Fibroblast of lung (primary cell): ENCODE data around the gene FCHO2. TPM values are rescaled to one million over a fixed set of nuclear protein-coding genes. Genes with fewer than 3 reads are reported as not detected.

Source experiments
- DNase-seq, 2 donors: peaks; one replicate each; pipeline versions ENCODE4 v3.0.0 to v3.0.0-alpha.2; 2010; ENCODE audit warnings: low read depth in 2 of 2
- H2AFZ ChIP-seq: 2 replicates; pipeline ENCODE4 v1.5.1; 2012; ENCODE audit warnings: low read length, control low read depth, inconsistent platforms
- H3K27ac ChIP-seq: 2 replicates; pipeline ENCODE4 v1.5.1; 2011; ENCODE audit warnings: low read length, control low read depth; ENCODE audit not compliant: insufficient read depth
- H3K27me3 ChIP-seq: 2 replicates; pipeline ENCODE4 v1.5.1; 2011; ENCODE audit warnings: mild to moderate bottlenecking, low read length; ENCODE audit not compliant: control insufficient read depth, insufficient read depth
- H3K36me3 ChIP-seq: 2 replicates; pipeline ENCODE4 v1.5.1; 2011; ENCODE audit warnings: low read length; ENCODE audit not compliant: control insufficient read depth, insufficient read depth
- H3K4me1 ChIP-seq: 2 replicates; pipeline ENCODE4 v1.5.1; 2011; ENCODE audit warnings: low read length; ENCODE audit not compliant: control insufficient read depth, insufficient read depth; ENCODE audit errors: extremely low read depth
- H3K4me2 ChIP-seq: 2 replicates; pipeline ENCODE4 v1.5.1; 2011; ENCODE audit warnings: low read length, control low read depth; ENCODE audit not compliant: insufficient read depth; ENCODE audit errors: extremely low read depth
- H3K4me3 ChIP-seq, 4 experiments: fragments of 200-600 bp in 1 of 4; sonication (generic) in 1 of 4; replicated peaks in 1 of 4; 2 replicates each; pipeline ENCODE4 v1.5.1; 2011 to 2016; ENCODE audit warnings: low read length in 4 of 4, low read depth in 3 of 4, mild to moderate bottlenecking in 3 of 4, control low read depth in 2 of 4, inconsistent platforms in 1 of 4, mixed read lengths in 1 of 4; ENCODE audit not compliant: insufficient read depth in 1 of 4; ENCODE audit errors: control extremely low read depth in 1 of 4
- H3K79me2 ChIP-seq: 2 replicates; pipeline ENCODE4 v1.5.1; 2012; ENCODE audit warnings: mild to moderate bottlenecking, low read length, inconsistent platforms; ENCODE audit not compliant: control insufficient read depth, insufficient read depth
- H3K9ac ChIP-seq: 2 replicates; pipeline ENCODE4 v1.5.1; 2011; ENCODE audit warnings: mild to moderate bottlenecking, low read length, control low read depth; ENCODE audit not compliant: insufficient read depth
- H3K9me3 ChIP-seq: 2 replicates; pipeline ENCODE4 v1.5.1; 2012; ENCODE audit warnings: low read depth, low read length; ENCODE audit not compliant: control insufficient read depth, insufficient read depth
- H4K20me1 ChIP-seq: 2 replicates; pipeline ENCODE4 v1.5.1; 2011; ENCODE audit warnings: low read length; ENCODE audit not compliant: control insufficient read depth, insufficient read depth; ENCODE audit errors: extremely low read depth
- EZH2 ChIP-seq: IDR thresholded peaks from 2 replicates; pipeline ENCODE4 v1.5.1; 2012; ENCODE audit warnings: low read length, control low read depth, mild to moderate bottlenecking; ENCODE audit errors: missing control alignments
- polyA plus RNA-seq, 2 donors: library from polyadenylated mRNA; depleted of rRNA in 1 of 2; stranded (reverse) in 1 of 2; unstranded in 1 of 2; fragments of >200 nt; gene quantifications; 2 replicates each; pipeline ENCODE4 v1.2.1, GENCODE V29; 2011 to 2012; ENCODE audit warnings: missing spikeins in 1 of 2
- total RNA-seq: library from RNA; depleted of rRNA; stranded (reverse); fragments of >200 nt; gene quantifications from 2 replicates; pipeline ENCODE4 v1.2.1, GENCODE V29; 2014
- TF ChIP-seq, protein P1 (sequence below), 2 donors: IDR thresholded peaks in 1 of 2; conservative IDR thresholded peaks in 1 of 2; 1 replicate in 1 of 2; 2 replicates in 1 of 2; pipeline ENCODE4 v1.5.1; 2011 to 2012; ENCODE audit warnings: low read length in 2 of 2, control low read depth in 1 of 2, inconsistent platforms in 1 of 2, low read depth in 1 of 2, mild to moderate bottlenecking in 1 of 2

Gene FCHO2
- total and polyA plus RNA-seq, 2 donors (not counting 1 experiment from before 2014, with no cell fraction given) = 11.3 to 19.2 TPM

DNA sequence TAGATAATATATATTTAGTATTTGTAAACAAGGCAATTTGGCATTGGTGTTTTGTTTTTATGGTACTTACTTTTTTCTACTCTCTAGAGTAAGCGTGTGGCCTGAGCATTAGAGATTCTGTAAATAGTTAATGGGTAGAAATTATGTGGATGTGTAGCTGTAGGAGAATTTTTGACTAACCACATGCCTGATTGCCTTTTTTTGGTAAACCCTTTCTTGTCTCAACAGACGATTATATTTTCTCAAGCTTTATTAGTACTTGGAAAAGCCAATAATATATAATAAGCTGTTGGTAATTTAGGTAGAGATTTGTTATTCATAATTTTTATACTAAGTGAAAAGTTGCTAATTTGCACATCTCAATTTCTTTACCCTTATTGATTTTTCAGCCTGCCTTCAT lies 76.8 kb downstream of the FCHO2 start:
- no peak overlapping the region for H2AFZ ChIP-seq
- H4K20me1 ChIP-seq = no peaks in the 10 kb centered on the region
- H3K36me3 ChIP-seq = no peaks in the 10 kb centered on the region
- peak in 1 of 2 donors; percentile 16 for DNase-seq
- H3K9me3 ChIP-seq = no peaks in the 10 kb centered on the region
- H3K4me1 ChIP-seq = peaks cover 15% of the 10 kb centered on the region
- no peak overlapping the region for H3K4me3 ChIP-seq
- no peak overlapping the region for H3K27ac ChIP-seq
- no peak overlapping the region for H3K4me2 ChIP-seq
- no peaks in the 10 kb centered on the region for H3K27me3 ChIP-seq
- H3K79me2 ChIP-seq = no peaks in the 10 kb centered on the region
- TF ChIP-seq EZH2 = no peak
- TF ChIP-seq, protein P1, sequence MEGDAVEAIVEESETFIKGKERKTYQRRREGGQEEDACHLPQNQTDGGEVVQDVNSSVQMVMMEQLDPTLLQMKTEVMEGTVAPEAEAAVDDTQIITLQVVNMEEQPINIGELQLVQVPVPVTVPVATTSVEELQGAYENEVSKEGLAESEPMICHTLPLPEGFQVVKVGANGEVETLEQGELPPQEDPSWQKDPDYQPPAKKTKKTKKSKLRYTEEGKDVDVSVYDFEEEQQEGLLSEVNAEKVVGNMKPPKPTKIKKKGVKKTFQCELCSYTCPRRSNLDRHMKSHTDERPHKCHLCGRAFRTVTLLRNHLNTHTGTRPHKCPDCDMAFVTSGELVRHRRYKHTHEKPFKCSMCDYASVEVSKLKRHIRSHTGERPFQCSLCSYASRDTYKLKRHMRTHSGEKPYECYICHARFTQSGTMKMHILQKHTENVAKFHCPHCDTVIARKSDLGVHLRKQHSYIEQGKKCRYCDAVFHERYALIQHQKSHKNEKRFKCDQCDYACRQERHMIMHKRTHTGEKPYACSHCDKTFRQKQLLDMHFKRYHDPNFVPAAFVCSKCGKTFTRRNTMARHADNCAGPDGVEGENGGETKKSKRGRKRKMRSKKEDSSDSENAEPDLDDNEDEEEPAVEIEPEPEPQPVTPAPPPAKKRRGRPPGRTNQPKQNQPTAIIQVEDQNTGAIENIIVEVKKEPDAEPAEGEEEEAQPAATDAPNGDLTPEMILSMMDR (conservative IDR thresholded peaks at IDR 0.05 in 1 of 2, IDR thresholded peaks at IDR 0.05 in 1 of 2; ENCODE audit: low read depth in 1 of 2, low read length in 2 of 2) = no peak
- H3K9ac ChIP-seq = no peak overlapping the region

GRCh38 chr5:73037545-73037944 lies 81.7 kb downstream of the FCHO2 start:
- Histone ChIP-seq H4K20me1 (no peaks in the 10 kb centered on the region), H3K27me3 (no peaks in the 10 kb centered on the region), H3K36me3 (no peaks in the 10 kb centered on the region), H3K79me2 (no peaks in the 10 kb centered on the region), H2AFZ (no peak overlapping the region), H3K4me1 (no peaks in the 10 kb centered on the region), H3K4me3 (no peak overlapping the region), H3K27ac (no peak overlapping the region), H3K4me2 (no peak overlapping the region), H3K9ac (no peak overlapping the region), H3K9me3 (no peaks in the 10 kb centered on the region)
- no peak for DNase-seq
- TF ChIP-seq, protein P1 (conservative IDR thresholded peaks at IDR 0.05 in 1 of 2, IDR thresholded peaks at IDR 0.05 in 1 of 2; ENCODE audit: low read depth in 1 of 2, low read length in 2 of 2) = no peak
- no peak for TF ChIP-seq EZH2

DNA sequence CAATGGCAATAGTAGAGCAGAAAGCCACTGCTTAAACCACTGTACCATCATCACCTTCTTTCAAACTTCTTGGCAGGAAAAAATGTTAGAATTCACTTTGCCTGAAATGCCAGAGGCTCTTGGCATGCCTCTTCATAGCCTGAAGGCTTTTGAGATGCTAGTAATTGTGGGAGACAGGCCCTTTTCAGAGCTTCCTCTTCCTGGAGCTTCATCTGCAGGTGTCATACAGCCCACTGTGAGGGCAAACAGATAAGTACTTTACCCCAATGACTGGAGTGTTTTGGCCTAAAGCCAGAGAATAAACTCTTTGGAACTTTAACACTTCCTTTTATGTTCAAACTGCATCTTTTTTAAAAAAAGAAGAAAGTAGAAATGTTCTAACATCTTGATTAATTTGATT lies 83.2 kb downstream of the FCHO2 start:
- Histone ChIP-seq H3K9me3 (no peaks in the 10 kb centered on the region), H3K9ac (no peak overlapping the region), H3K4me1 (no peaks in the 10 kb centered on the region), H3K4me3 (no peak overlapping the region), H3K27ac (no peak overlapping the region), H3K27me3 (no peaks in the 10 kb centered on the region), H4K20me1 (no peaks in the 10 kb centered on the region), H3K4me2 (no peak overlapping the region), H3K79me2 (no peaks in the 10 kb centered on the region), H2AFZ (no peak overlapping the region), H3K36me3 (no peaks in the 10 kb centered on the region)
- peak in 1 of 2 donors; percentile 8 for DNase-seq
- TF ChIP-seq, protein P1 (conservative IDR thresholded peaks at IDR 0.05 in 1 of 2, IDR thresholded peaks at IDR 0.05 in 1 of 2; ENCODE audit: low read depth in 1 of 2, low read length in 2 of 2) = no peak
